HG03280 (cell line): Measurements from ENCODE around the gene RFPL3.
"Not testable (repeated sequence)": the region's sequence is repeated elsewhere in the genome, so short reads cannot be mapped to it uniquely, and the experiment has no call there.

ENCODE experiments used
- ATAC-seq: cut with Tn5 transposase; IDR thresholded peaks from one replicate; pipeline ENCODE4 v1.9.1; 2021; ENCODE audit warnings: mild to moderate bottlenecking, moderate library complexity; ENCODE audit not compliant: unreplicated experiment

The RFPL3 gene

GRCh38 chr22:32329202-32329645 is 28.4 kb upstream of the RFPL3 start:
- ATAC-seq: no peak

GRCh38 chr22:32331236-32331917 is 26.3 kb upstream of the RFPL3 start:
- ATAC-seq: no peak

GRCh38 chr22:32331918-32332725 is 25.5 kb upstream of the RFPL3 start:
- ATAC-seq: no peak

- no peak for ATAC-seq
Observed at GRCh38 chr22:32333141-32333768, 24.4 kb upstream of the RFPL3 start.

- no peak for ATAC-seq
Observed at GRCh38 chr22:32333769-32334659, 23.7 kb upstream of the RFPL3 start.

GRCh38 chr22:32334660-32335365 is 22.9 kb upstream of the RFPL3 start:
- no peak for ATAC-seq

GRCh38 chr22:32335471-32335870 is 22.2 kb upstream of the RFPL3 start:
- no peak for ATAC-seq

GRCh38 chr22:32336121-32336603 is 21.5 kb upstream of the RFPL3 start:
- no peak for ATAC-seq

GRCh38 chr22:32336771-32337424 is 20.8 kb upstream of the RFPL3 start:
- no peak for ATAC-seq

GRCh38 chr22:32337425-32337824 is 20.2 kb upstream of the RFPL3 start:
- ATAC-seq: not testable (repeated sequence)

GRCh38 chr22:32338757-32339156 is 18.9 kb upstream of the RFPL3 start:
- no peak for ATAC-seq

GRCh38 chr22:32339190-32340012 is 18.3 kb upstream of the RFPL3 start:
- ATAC-seq: no peak

- no peak for ATAC-seq
Observed at GRCh38 chr22:32340411-32340810, 17.3 kb upstream of the RFPL3 start.

GRCh38 chr22:32341122-32341740 is 16.4 kb upstream of the RFPL3 start:
- ATAC-seq: no peak

GRCh38 chr22:32342977-32343376 is 14.7 kb upstream of the RFPL3 start:
- no peak for ATAC-seq

- no peak for ATAC-seq
Observed at GRCh38 chr22:32343941-32344340, 13.7 kb upstream of the RFPL3 start.

GRCh38 chr22:32348031-32348611 is 9.5 kb upstream of the RFPL3 start:
- ATAC-seq: no peak

- not testable (repeated sequence) for ATAC-seq
Observed at GRCh38 chr22:32351875-32352274, 5.8 kb upstream of the RFPL3 start.
